Epithelial cell of esophagus (primary cell): ENCODE results near the gene VILL.

Experiments used
- DNase-seq: peaks from one replicate; pipeline ENCODE4 v3.0.0; 2010; ENCODE audit warnings: low read depth
- H3K4me3 ChIP-seq: 2 replicates; pipeline ENCODE4 v1.5.1; 2011; ENCODE audit warnings: mild to moderate bottlenecking, low read length, control low read depth
- CTCF ChIP-seq: IDR thresholded peaks from 2 replicates; pipeline ENCODE4 v1.5.1; 2011; ENCODE audit warnings: low read depth, mild to moderate bottlenecking, low read length, control low read depth, inconsistent platforms; ENCODE audit not compliant: insufficient read depth; ENCODE audit errors: missing control alignments

VILL gene

GRCh38 chr3:37995652-37996641, 5.4 kb downstream of the VILL start:
- no peak for TF ChIP-seq CTCF
- no peak for DNase-seq
- H3K4me3 ChIP-seq, result no peak overlapping the region

GRCh38 chr3:37996785-37997301, 6.3 kb downstream of the VILL start:
- DNase-seq, result peak; percentile 88
- peak; percentile 98 for TF ChIP-seq CTCF
- no peak overlapping the region for H3K4me3 ChIP-seq

GRCh38 chr3:37997342-37997741, 6.8 kb downstream of the VILL start:
- H3K4me3 ChIP-seq, result no peak overlapping the region
- no peak for TF ChIP-seq CTCF
- DNase-seq, result no peak

GRCh38 chr3:37997791-37998370, 7.3 kb downstream of the VILL start:
- DNase-seq, result no peak
- H3K4me3 ChIP-seq, result no peak overlapping the region
- TF ChIP-seq CTCF, result no peak

GRCh38 chr3:37999836-38000235, 9.2 kb downstream of the VILL start:
- DNase-seq, result no peak
- no peak overlapping the region for H3K4me3 ChIP-seq
- no peak for TF ChIP-seq CTCF

- TF ChIP-seq CTCF, result no peak
- no peak for DNase-seq
- no peak overlapping the region for H3K4me3 ChIP-seq
Observed at GRCh38 chr3:38000242-38000916, 9.8 kb downstream of the VILL start.
